Natural killer cell treated with Interleukin-12 subunit alpha and Interleukin-12 subunit beta and Interleukin-15 and Interleukin-18, amount 100 ng/mL, for 72 hours (primary cell): ENCODE data around the gene SECTM1. TPM values are rescaled to one million over a fixed set of nuclear protein-coding genes. Genes with fewer than 3 reads are reported as not detected.
A peak's percentile ranks its signal among the peaks of the same experiment; 100 is the strongest.

ENCODE experiments used
- ATAC-seq, 2 donors: fragments of 150-1000 bp; cut with Tn5 transposase in 1 of 2; sonication (Bioruptor Pico), chemical (Tn5 transposase) in 1 of 2; 2 replicates each; pipeline ENCODE4 v1.10.0; 2021
- DNase-seq: peaks from one replicate; pipeline ENCODE4 v3.0.0; 2022; ENCODE audit warnings: low spot score
- H3K27ac Mint-ChIP-seq, 2 donors: 1 replicate in 1 of 2; 2 replicates in 1 of 2; pipeline ENCODE4 v1.8.0; 2022; ENCODE audit warnings: mixed read lengths in 2 of 2, mild to moderate bottlenecking in 1 of 2, moderate library complexity in 1 of 2
- H3K27me3 Mint-ChIP-seq, 2 donors: 1 replicate in 1 of 2; 2 replicates in 1 of 2; pipeline ENCODE4 v1.8.0; 2022; ENCODE audit warnings: mixed read lengths in 2 of 2
- H3K36me3 Mint-ChIP-seq: one replicate; pipeline ENCODE4 v1.8.0; 2022; ENCODE audit warnings: mixed read lengths
- H3K4me1 Mint-ChIP-seq, 2 donors: 1 replicate in 1 of 2; 2 replicates in 1 of 2; pipeline ENCODE4 v1.8.0; 2022; ENCODE audit warnings: low read depth in 2 of 2, mixed read lengths in 2 of 2, mild to moderate bottlenecking in 1 of 2
- H3K4me3 Mint-ChIP-seq: one replicate; pipeline ENCODE4 v1.8.0; 2022; ENCODE audit warnings: mixed read lengths
- H3K9me3 Mint-ChIP-seq: 2 replicates; pipeline ENCODE4 v1.8.0; 2022; ENCODE audit warnings: mixed read lengths
- total RNA-seq, 2 donors: library from RNA; stranded (reverse); gene quantifications; one replicate each; pipeline ENCODE4 v1.2.3, GENCODE V29; 2022

The SECTM1 gene
- total RNA-seq, 2 donors from 2014 or later, result 0.56 TPM; not detected in 1

GRCh38 chr17:82322526-82323453 lies 10.8 kb downstream of the SECTM1 start:
- Mint-ChIP-seq H3K36me3 (no peaks in the 10 kb centered on the region), H3K4me1 (peaks cover 5 to 6% of the 10 kb centered on the region in 2 donors), H3K27me3 (no peaks in the 10 kb centered on the region), H3K9me3 (no peaks in the 10 kb centered on the region), H3K4me3 (no peak overlapping the region), H3K27ac (peak overlapping the region in 1 of 2 donors; percentile 29)
- DNase-seq (no peak), ATAC-seq (no peak)

- H3K4me3 Mint-ChIP-seq, result no peak overlapping the region
- no peaks in the 10 kb centered on the region for H3K27me3 Mint-ChIP-seq
- peaks cover 9 to 10% of the 10 kb centered on the region in 2 donors for H3K4me1 Mint-ChIP-seq
- DNase-seq, result no peak
- ATAC-seq, result no peak
- no peaks in the 10 kb centered on the region for H3K9me3 Mint-ChIP-seq
- H3K27ac Mint-ChIP-seq, result peak overlapping the region in 1 of 2 donors; percentile 29
- no peaks in the 10 kb centered on the region for H3K36me3 Mint-ChIP-seq
Observed at GRCh38 chr17:82321947-82322466, 11.6 kb downstream of the SECTM1 start.

GRCh38 chr17:82320956-82321927 lies 12.3 kb downstream of the SECTM1 start:
- H3K4me3 Mint-ChIP-seq, result peak overlapping the region; percentile 74
- no peaks in the 10 kb centered on the region for H3K9me3 Mint-ChIP-seq
- peaks cover 10 to 13% of the 10 kb centered on the region in 2 donors for H3K4me1 Mint-ChIP-seq
- ATAC-seq (peak; percentile 66 to 78), DNase-seq (no peak)
- no peaks in the 10 kb centered on the region for H3K36me3 Mint-ChIP-seq
- H3K27me3 Mint-ChIP-seq, result no peaks in the 10 kb centered on the region
- no peak overlapping the region for H3K27ac Mint-ChIP-seq

DNA sequence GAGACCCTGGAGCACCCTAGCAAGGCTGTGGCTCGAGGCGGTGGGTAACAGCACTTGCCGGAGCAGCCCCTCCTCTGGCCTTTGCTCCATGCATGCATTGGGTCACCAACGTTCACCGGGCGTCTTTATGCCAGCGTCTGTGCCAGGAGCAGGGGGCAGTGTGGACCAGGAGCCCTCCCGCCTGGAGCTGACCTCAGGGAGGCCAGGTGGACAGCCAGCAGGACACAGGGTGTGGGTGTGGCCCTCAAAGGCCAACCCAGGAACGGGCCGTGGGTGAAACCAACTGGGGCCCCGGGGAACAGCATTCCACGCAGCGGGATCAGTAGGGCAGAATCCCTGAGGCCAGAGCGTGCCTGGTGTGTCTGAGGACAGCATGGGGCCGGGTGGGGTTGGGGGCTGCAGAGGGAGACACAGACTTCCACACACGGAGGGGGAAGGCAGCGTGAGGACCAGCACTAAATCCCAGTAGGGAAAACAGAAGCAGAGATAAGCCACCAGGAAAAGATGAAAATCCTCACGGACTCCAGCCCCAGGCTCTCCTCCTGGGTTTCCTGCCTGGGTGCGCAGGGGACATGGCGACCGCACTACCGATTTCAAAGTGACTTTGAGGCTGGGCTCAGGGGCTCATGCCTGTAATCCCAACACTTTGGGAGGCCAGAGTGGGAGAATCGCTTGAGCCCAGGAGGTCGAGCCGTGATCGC lies 13.3 kb downstream of the SECTM1 start:
- no peak for ATAC-seq
- Mint-ChIP-seq H3K27ac (no peak overlapping the region), H3K9me3 (no peaks in the 10 kb centered on the region), H3K36me3 (no peaks in the 10 kb centered on the region), H3K27me3 (no peaks in the 10 kb centered on the region), H3K4me1 (peaks cover 17 to 21% of the 10 kb centered on the region in 2 donors), H3K4me3 (peak overlapping the region; percentile 41)
- DNase-seq, result no peak

GRCh38 chr17:82319619-82320062 lies 13.9 kb downstream of the SECTM1 start:
- Mint-ChIP-seq H3K9me3 (no peaks in the 10 kb centered on the region), H3K27ac (no peak overlapping the region), H3K4me1 (peaks cover 17 to 18% of the 10 kb centered on the region in 2 donors), H3K36me3 (no peaks in the 10 kb centered on the region), H3K4me3 (no peak overlapping the region), H3K27me3 (no peaks in the 10 kb centered on the region)
- ATAC-seq (no peak), DNase-seq (no peak)

- no peaks in the 10 kb centered on the region for H3K9me3 Mint-ChIP-seq
- no peaks in the 10 kb centered on the region for H3K27me3 Mint-ChIP-seq
- H3K4me1 Mint-ChIP-seq, result peaks cover 17 to 18% of the 10 kb centered on the region in 2 donors
- no peak overlapping the region for H3K27ac Mint-ChIP-seq
- DNase-seq (no peak), ATAC-seq (no peak)
- H3K36me3 Mint-ChIP-seq, result no peaks in the 10 kb centered on the region
- H3K4me3 Mint-ChIP-seq, result no peak overlapping the region
Observed at GRCh38 chr17:82318772-82319606, 14.6 kb downstream of the SECTM1 start.

DNA sequence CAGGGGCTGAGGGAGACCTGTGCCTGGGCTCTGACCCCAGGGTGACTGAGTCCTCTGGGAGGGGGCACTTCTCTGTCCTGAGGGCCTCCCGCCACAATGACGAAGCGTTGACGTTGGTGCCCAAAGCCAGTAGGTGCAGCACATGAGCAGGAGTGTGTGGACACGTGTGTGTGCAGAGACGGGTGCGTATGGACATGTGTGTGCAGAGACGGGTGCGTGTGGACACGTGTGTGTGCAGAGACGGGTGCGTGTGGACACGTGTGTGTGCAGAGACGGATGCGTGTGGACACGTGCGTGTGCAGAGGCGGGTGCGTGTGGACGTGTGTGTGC lies 15.4 kb downstream of the SECTM1 start:
- H3K4me1 Mint-ChIP-seq, result peaks cover 17 to 22% of the 10 kb centered on the region in 2 donors
- no peaks in the 10 kb centered on the region for H3K27me3 Mint-ChIP-seq
- ATAC-seq (no peak), DNase-seq (no peak)
- no peaks in the 10 kb centered on the region for H3K36me3 Mint-ChIP-seq
- H3K4me3 Mint-ChIP-seq, result no peak overlapping the region
- H3K9me3 Mint-ChIP-seq, result no peaks in the 10 kb centered on the region
- no peak overlapping the region for H3K27ac Mint-ChIP-seq

GRCh38 chr17:82317394-82318168 lies 16.0 kb downstream of the SECTM1 start, which contains the start of gene CD7:
TSS of gene CD7 (minus strand) at chr17:82317608. CDS start at chr17:82317495, 113 bp downstream.
- Mint-ChIP-seq H3K4me3 (peak within 1 kb of the TSS; percentile 84), H3K27ac (no peak within 1 kb of the TSS), H3K27me3 (no peaks in the 10 kb centered on the region), H3K36me3 (no peaks in the 10 kb centered on the region), H3K4me1 (peaks cover 17 to 22% of the 10 kb centered on the region in 2 donors), H3K9me3 (no peaks in the 10 kb centered on the region)
- DNase-seq, result no peak
- ATAC-seq, result peak; percentile 79 to 81

DNA sequence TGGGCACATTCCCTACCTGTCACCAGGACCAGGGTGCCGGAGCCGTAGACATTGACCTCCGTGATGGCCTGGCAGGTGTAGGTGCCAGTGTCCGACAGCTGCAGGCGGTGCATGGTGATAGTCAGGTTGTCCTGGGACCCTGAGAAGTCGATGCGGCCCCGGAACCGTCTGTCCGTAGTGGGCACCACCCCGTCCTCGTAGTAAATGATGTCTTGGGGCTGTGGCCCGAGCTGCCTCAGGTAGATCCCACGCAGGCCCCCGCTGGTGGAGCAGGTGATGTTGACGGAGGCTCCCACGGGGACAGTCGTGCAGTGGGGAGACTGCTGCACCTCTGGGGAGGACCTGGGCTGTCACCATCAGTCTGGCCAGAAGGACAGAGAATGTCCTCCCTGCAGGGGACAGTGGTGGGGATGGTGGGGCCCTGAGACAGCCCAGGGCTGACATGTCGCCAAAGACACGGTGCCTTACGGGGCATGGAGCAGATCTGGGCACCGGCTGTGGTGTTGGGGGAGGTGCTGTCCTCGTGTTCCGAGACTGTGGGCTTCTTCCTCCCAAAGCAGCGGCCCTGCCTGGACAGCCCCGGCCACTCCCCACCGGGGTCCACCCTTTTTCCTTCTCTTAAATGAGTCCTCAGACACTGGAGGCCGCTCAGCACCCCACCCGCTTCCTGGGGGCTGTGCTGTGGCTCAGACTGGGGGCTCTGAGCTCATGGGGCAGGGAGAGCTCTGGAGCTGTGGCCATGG lies 16.7 kb downstream of the SECTM1 start:
- Mint-ChIP-seq H3K4me1 (peaks cover 17 to 22% of the 10 kb centered on the region in 2 donors), H3K27ac (no peak overlapping the region), H3K4me3 (peak overlapping the region; percentile 84), H3K9me3 (no peaks in the 10 kb centered on the region), H3K27me3 (no peaks in the 10 kb centered on the region), H3K36me3 (no peaks in the 10 kb centered on the region)
- DNase-seq (no peak), ATAC-seq (peak; percentile 39 to 44)

GRCh38 chr17:82315703-82316358 lies 17.7 kb downstream of the SECTM1 start:
- no peaks in the 10 kb centered on the region for H3K27me3 Mint-ChIP-seq
- no peak for DNase-seq
- H3K36me3 Mint-ChIP-seq, result no peaks in the 10 kb centered on the region
- peak overlapping the region; percentile 84 for H3K4me3 Mint-ChIP-seq
- ATAC-seq, result peak; percentile 65 to 76
- peak overlapping the region in 1 of 2 donors; percentile 45 for H3K27ac Mint-ChIP-seq
- H3K9me3 Mint-ChIP-seq, result no peaks in the 10 kb centered on the region
- H3K4me1 Mint-ChIP-seq, result peaks cover 12 to 19% of the 10 kb centered on the region in 2 donors
